K562 (cell line): ENCODE results near the gene CHD2. TPM values are rescaled to one million over a fixed set of nuclear protein-coding genes. Genes with fewer than 3 reads are reported as not detected.

Source experiments
- ATAC-seq: fragments of 200-7000 bp; cut with Tn5 transposase; 3 replicates; pipeline ENCODE4 v1.9.1; 2020; ENCODE audit warnings: moderate library complexity
- BruUV-seq: library from RNA; stranded (reverse); fragments of 400-500 nt; replicated peaks from 2 replicates; lab custom pipeline; 2021; lab: Mats Ljungman, UMichigan
- CTCF ChIA-PET: fragments of 300-600 bp; formaldehyde crosslinking; extraction: SDS; loops from one replicate; lab custom pipeline; 2021; ENCODE audit warnings: low intra/inter-chr PET ratio; lab: Yijun Ruan, JAX
- POLR2A ChIA-PET: fragments of 300-600, 350-650 bp; sonication (Branson Sonifier 250); formaldehyde crosslinking; extraction: SDS; loops from one replicate; lab custom pipeline; 2021; ENCODE audit warnings: antibody characterized with exemption, inconsistent platforms; lab: Yijun Ruan, JAX
- DNase-seq, 4 experiments: peaks; one replicate each; pipeline versions ENCODE4 v3.0.0 to v3.0.0-alpha.2; 2011 to 2018; ENCODE audit warnings: low spot score in 3 of 4, mixed read lengths in 3 of 4; ENCODE audit errors: extremely low read depth in 1 of 4
- FAIRE-seq: peaks from 2 replicates; lab custom pipeline; 2011; peaks lifted over from hg19 to GRCh38; lab: Jason Lieb, UNC
- H2AFZ ChIP-seq: 2 replicates; pipeline ENCODE4 v1.6.0; 2011; ENCODE audit warnings: low read depth, low read length, control low read depth, inconsistent platforms
- H3K27ac ChIP-seq: fragments of 200-600 bp; 3 replicates; pipeline ENCODE4 v1.8.0; 2011; ENCODE audit warnings: low read depth, mild to moderate bottlenecking, control low read depth, inconsistent platforms, low read length, moderate library complexity, mixed read lengths; ENCODE audit errors: extremely low read depth
- H3K27me3 ChIP-seq, 2 experiments: fragments of 300-600 bp in 1 of 2; 2 replicates in 1 of 2; 3 replicates in 1 of 2; pipeline versions ENCODE4 v1.6.0 to v1.8.0; 2011; ENCODE audit warnings: inconsistent platforms in 2 of 2, low read length in 2 of 2, mild to moderate bottlenecking in 1 of 2, mixed read lengths in 1 of 2, moderate library complexity in 1 of 2; ENCODE audit not compliant: control insufficient read depth in 2 of 2, insufficient read depth in 2 of 2
- H3K36me3 ChIP-seq: fragments of 300-600 bp; 3 replicates; pipeline ENCODE4 v1.8.0; 2011; ENCODE audit warnings: mild to moderate bottlenecking, low read length, inconsistent platforms; ENCODE audit not compliant: control insufficient read depth, insufficient read depth
- H3K4me1 ChIP-seq, 2 experiments: fragments of 200-600 bp in 1 of 2; replicated peaks in 1 of 2; 2 replicates in 1 of 2; 3 replicates in 1 of 2; pipeline versions ENCODE4 v1.5.1 to v1.8.0; 2011; ENCODE audit warnings: inconsistent platforms in 2 of 2, low read length in 2 of 2, mild to moderate bottlenecking in 1 of 2, mixed read lengths in 1 of 2, moderate library complexity in 1 of 2; ENCODE audit not compliant: control insufficient read depth in 2 of 2, insufficient read depth in 2 of 2
- H3K4me2 ChIP-seq: 2 replicates; pipeline ENCODE4 v1.6.1; 2011; ENCODE audit warnings: low read length, control low read depth, inconsistent platforms, mixed read lengths; ENCODE audit not compliant: insufficient read depth
- H3K4me3 ChIP-seq: fragments of 200-600 bp; sonication (generic), shearing (Covaris generic); 2 replicates; pipeline ENCODE4 v1.5.1; 2016; ENCODE audit warnings: control low read depth, inconsistent platforms
- H3K79me2 ChIP-seq: fragments of 200-600 bp; 3 replicates; pipeline ENCODE4 v1.8.0; 2011; ENCODE audit warnings: low read length, inconsistent platforms; ENCODE audit not compliant: control insufficient read depth, insufficient read depth
- H3K9ac ChIP-seq, 2 experiments: 2 replicates each; pipeline versions ENCODE4 v1.6.0 to v1.6.1; 2011; ENCODE audit warnings: low read depth in 2 of 2, low read length in 2 of 2, control low read depth in 1 of 2, inconsistent platforms in 1 of 2, mild to moderate bottlenecking in 1 of 2, mixed read lengths in 1 of 2; ENCODE audit not compliant: insufficient read depth in 1 of 2
- H3K9me1 ChIP-seq: one replicate; pipeline ENCODE4 v1.6.0; 2011; ENCODE audit warnings: inconsistent platforms, mild to moderate bottlenecking, low read length, moderate library complexity; ENCODE audit not compliant: control insufficient read depth, insufficient read depth
- H3K9me3 ChIP-seq: replicated peaks from 2 replicates; pipeline ENCODE4 v1.5.1; 2011; ENCODE audit warnings: low read depth, low read length, inconsistent platforms; ENCODE audit not compliant: control insufficient read depth, insufficient read depth
- H4K20me1 ChIP-seq: replicated peaks from 2 replicates; pipeline ENCODE4 v1.6.1; 2011; ENCODE audit warnings: low read length, inconsistent platforms, mixed read lengths; ENCODE audit not compliant: control insufficient read depth, insufficient read depth
- CCNT2 ChIP-seq: IDR thresholded peaks from 2 replicates; pipeline ENCODE4 v1.6.1; 2011; ENCODE audit warnings: borderline replicate concordance, low read depth, mild to moderate bottlenecking, moderate library complexity, mixed read lengths, low read length; ENCODE audit not compliant: insufficient read length; ENCODE audit errors: extremely low read depth
- CHD2 ChIP-seq: IDR thresholded peaks from 2 replicates; pipeline ENCODE4 v1.6.1; 2011; ENCODE audit warnings: low read depth, low read length
- EGR1 ChIP-seq: fragments of 450-650 bp; conservative IDR thresholded peaks from 2 replicates; pipeline ENCODE4 v1.6.1; 2017; ENCODE audit warnings: mild to moderate bottlenecking
- PBX2 ChIP-seq, 2 experiments: IDR thresholded peaks in 1 of 2; conservative IDR thresholded peaks in 1 of 2; 2 replicates each; pipeline ENCODE4 v1.6.1; 2016; ENCODE audit warnings: low read depth in 2 of 2, mild to moderate bottlenecking in 1 of 2, missing compliant biosample characterization in 1 of 2, missing genetic modification characterization in 1 of 2, moderate library complexity in 1 of 2
- RAD51 ChIP-seq: fragments of 450-650 bp; IDR thresholded peaks from 2 replicates; pipeline ENCODE4 v1.7.1; 2016; ENCODE audit warnings: low read depth, mild to moderate bottlenecking, borderline replicate concordance
- RCOR1 ChIP-seq, 2 experiments: IDR thresholded peaks; 2 replicates each; pipeline ENCODE4 v1.6.1; 2012; ENCODE audit warnings: low read depth in 2 of 2, low read length in 2 of 2, borderline replicate concordance in 1 of 2, improper control_type of control experiment in 1 of 2
- WGBS: fragments of 100-300 bp; shearing (Covaris generic); methylation state at CpG from one replicate; pipeline ENCODE4 v1.1.6; 2016; ENCODE audit warnings: low coverage, mixed read lengths; ENCODE audit not compliant: insufficient coverage; ENCODE audit errors: missing lambda C conversion rate; 5-methylcytosine and 5-hydroxymethylcytosine counted together
- in situ Hi-C: fragments of 300-500 bp; cut with MboI; formaldehyde crosslinking; loops from 4 replicates; pipeline ENCODE4 v1.15.0; 2018; ENCODE audit warnings: inconsistent platforms, mixed read lengths
- intact Hi-C: fragments of 100-400 bp; cut with micrococcal nuclease; formaldehyde crosslinking; loops from 2 replicates; pipeline ENCODE4 v1.14.2; 2022
- polyA plus RNA-seq, 8 experiments: library from polyadenylated mRNA; depleted of rRNA in 4 of 8; stranded (reverse) in 5 of 8; unstranded in 3 of 8; fragments of >200 nt; fragmentation: Nextera tagmentation in 2 of 8; fragmentation: Illumina TruSeq in 1 of 8; extraction: Ambion mirVana in 2 of 8; extraction: Trizol in 1 of 8; gene quantifications; 2 replicates each; pipeline versions ENCODE4 v1.2.1 to v1.2.3, GENCODE V29; 2011 to 2014; ENCODE audit warnings: inconsistent platforms in 1 of 8, missing spikeins in 1 of 8
- total RNA-seq, 7 experiments: library from RNA; depleted of rRNA in 6 of 7; stranded (reverse); fragments of >200 nt in 6 of 7; fragmentation: Illumina TruSeq in 2 of 7; extraction: Trizol in 2 of 7; gene quantifications; 2 replicates each; pipeline versions ENCODE4 v1.2.1 to v1.2.3, GENCODE V29; 2011 to 2021; ENCODE audit warnings: low replicate concordance in 1 of 7

The CHD2 gene
- total and polyA plus RNA-seq, 9 of the 15 experiments (the other 6 are each of a cell fraction or from before 2014, with no cell fraction given) = 38.9 to 70.8 (median 56.2) TPM

GRCh38 chr15:93042211-93042610 lies 142.1 kb downstream of the CHD2 start (continued):
- TF ChIP-seq PBX2 (CRISPR knock-in tag; IDR thresholded peaks at IDR 0.05; ENCODE audit: low read depth) = no peak
- no peak for TF ChIP-seq PBX2 (tag; conservative IDR thresholded peaks at IDR 0.05; ENCODE audit: low read depth)

DNA sequence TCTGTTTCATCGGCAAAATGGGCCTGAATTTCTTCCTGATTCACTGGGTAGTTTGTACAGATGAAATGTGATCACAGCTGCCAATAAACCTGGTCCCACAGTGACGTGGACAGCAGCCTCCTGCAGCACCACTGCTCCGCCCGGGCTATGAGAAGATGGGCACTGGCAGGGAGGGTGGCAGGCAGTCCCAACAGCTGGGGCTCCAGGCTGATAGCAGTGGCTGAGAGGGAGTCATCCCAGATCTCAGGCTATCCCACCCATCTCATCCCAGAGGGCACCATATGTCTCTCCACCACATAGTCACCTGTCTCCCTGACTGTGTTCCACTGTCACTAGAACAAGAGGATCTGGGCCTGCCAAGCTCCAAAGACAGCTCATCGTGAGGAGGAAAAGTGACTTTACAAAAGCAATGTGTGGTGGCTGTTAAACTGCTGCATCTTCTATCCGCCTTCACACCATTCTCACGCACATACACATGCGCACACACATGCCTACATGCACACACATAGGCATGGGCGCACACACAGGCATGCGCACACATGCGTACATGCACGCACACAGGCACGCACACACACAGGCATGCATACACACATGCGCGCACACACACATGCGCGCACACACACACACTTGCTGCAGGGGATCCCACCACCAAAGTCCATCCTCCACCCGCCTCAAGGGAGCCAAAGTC lies 142.7 kb downstream of the CHD2 start:
- Histone ChIP-seq H3K9me1 (no peaks in the 10 kb centered on the region), H3K36me3 (no peaks in the 10 kb centered on the region)
- no TSS peak for BruUV-seq
- no peak for FAIRE-seq
- TF ChIP-seq RCOR1 (IDR thresholded peaks at IDR 0.05; ENCODE audit: borderline replicate concordance in 1 of 2, low read depth in 2 of 2, low read length in 2 of 2) (no peak), CHD2 (no peak), CCNT2 (no peak), RAD51 (no peak), EGR1 (no peak)
- TF ChIP-seq, all 486 proteins: peak for 0
- Histone ChIP-seq H3K4me1 (peaks cover 0 to 20% of the 10 kb centered on the region in 2 experiments; a peak in 2 of 5 replicates), H3K4me3 (no peak overlapping the region), H3K27ac (no peak overlapping the region), H3K79me2 (no peaks in the 10 kb centered on the region), H3K27me3 (peaks cover 18 to 66% of the 10 kb centered on the region in 2 experiments), H3K4me2 (no peak overlapping the region), H3K9ac (no peak overlapping the region), H2AFZ (no peak overlapping the region), H4K20me1 (peaks cover 8% of the 10 kb centered on the region; the same call in 1 of the 2 replicates), H3K9me3 (no peaks in the 10 kb centered on the region)
- ChIA-PET POLR2A (interaction anchor here (0.7 to 0.8 kb wide), 2 partner anchors 41 to 1589 kb away, joined by 3 read pairs; no protein-coding TSS in a partner anchor), CTCF (no interaction called here)
- ATAC-seq (no peak), DNase-seq (no peak)
- in situ Hi-C loops (loop anchor here (25.0 kb wide), 1 partner anchor 1269 kb away; no protein-coding TSS in a partner anchor), intact Hi-C loops (no loop called here)
- WGBS = 32% methylated on average over 18 of the region's 18 CpGs
